Dermis microvascular lymphatic vessel endothelial cell (primary cell): ENCODE results near the gene HMX1. TPM values are rescaled to one million over a fixed set of nuclear protein-coding genes. Genes with fewer than 3 reads are reported as not detected.
A peak's percentile ranks its signal among the peaks of the same experiment; 100 is the strongest.

Experiments
- DNase-seq, 2 donors: peaks; one replicate each; pipeline versions ENCODE4 v3.0.0 to v3.0.0-alpha.2; 2010; ENCODE audit warnings: low read depth in 2 of 2
- total RNA-seq: library from RNA; depleted of rRNA; stranded (reverse); fragments of >200 nt; gene quantifications from 2 replicates; pipeline ENCODE4 v1.2.1, GENCODE V29; 2014

Gene HMX1
- under 0.01 TPM in 1 of 2 replicates, not detected in the other for total RNA-seq

- peak; percentile 12 to 24 for DNase-seq
Measured at GRCh38 chr4:8871417-8872401, at the start of gene HMX1. TSS of gene HMX1 (minus strand) at chr4:8871839. CDS start at chr4:8871614, 225 bp downstream.

GRCh38 chr4:8920969-8921368, 49.3 kb upstream of the HMX1 start:
- DNase-seq, result no peak

- no peak for DNase-seq
Measured at GRCh38 chr4:8920289-8920965, 48.8 kb upstream of the HMX1 start.

GRCh38 chr4:8919651-8920288, 48.1 kb upstream of the HMX1 start:
- no peak for DNase-seq

GRCh38 chr4:8917868-8918783, 46.5 kb upstream of the HMX1 start:
- peak; percentile 21 to 49 for DNase-seq

- no peak for DNase-seq
Measured at GRCh38 chr4:8917321-8917811, 45.7 kb upstream of the HMX1 start.

- no peak for DNase-seq
Measured at GRCh38 chr4:8916906-8917305, 45.3 kb upstream of the HMX1 start.

GRCh38 chr4:8916351-8916885, 44.8 kb upstream of the HMX1 start:
- DNase-seq, result no peak

- no peak for DNase-seq
Measured at GRCh38 chr4:8915201-8916200, 43.9 kb upstream of the HMX1 start.

GRCh38 chr4:8914461-8915171, 43.0 kb upstream of the HMX1 start:
- no peak for DNase-seq

- no peak for DNase-seq
Measured at GRCh38 chr4:8913858-8914460, 42.3 kb upstream of the HMX1 start.

GRCh38 chr4:8913121-8913857, 41.6 kb upstream of the HMX1 start:
- no peak for DNase-seq

- DNase-seq, result no peak
Measured at GRCh38 chr4:8912506-8912905, 40.9 kb upstream of the HMX1 start.

GRCh38 chr4:8912089-8912455, 40.4 kb upstream of the HMX1 start:
- no peak for DNase-seq

- no peak for DNase-seq
Measured at GRCh38 chr4:8911316-8912088, 39.9 kb upstream of the HMX1 start.

GRCh38 chr4:8910822-8911315, 39.2 kb upstream of the HMX1 start:
- no peak for DNase-seq
